Endothelial cell of umbilical vein (primary cell): ENCODE data around the gene FYCO1. TPM values are rescaled to one million over a fixed set of nuclear protein-coding genes. Genes with fewer than 3 reads are reported as not detected.

Source experiments
- BruUV-seq: library from RNA; stranded (reverse); fragments of 400-500 nt; replicated peaks from 2 replicates; lab custom pipeline; 2021; lab: Mats Ljungman, UMichigan
- CTCF ChIA-PET: fragments of 300-600, 350-600 bp; sonication (Branson Sonifier 250); formaldehyde crosslinking; loops from one replicate; lab custom pipeline; 2021; ENCODE audit warnings: antibody characterized with exemption, inconsistent platforms; lab: Charles Lee
- POLR2A ChIA-PET: fragments of 300-600, 350-600 bp; sonication (Branson Sonifier 250); formaldehyde crosslinking; loops from one replicate; lab custom pipeline; 2021; ENCODE audit warnings: antibody characterized with exemption, inconsistent platforms; lab: Charles Lee
- DNase-seq: peaks from one replicate; pipeline ENCODE4 v3.0.0-alpha.2; 2011; ENCODE audit warnings: low read depth, low spot score
- FAIRE-seq: peaks from 2 replicates; lab custom pipeline; 2011; peaks lifted over from hg19 to GRCh38; lab: Jason Lieb, UNC
- H2AFZ ChIP-seq: 2 replicates; pipeline ENCODE4 v1.6.0; 2012; ENCODE audit warnings: low read depth, low read length, control low read depth, inconsistent platforms
- H3K27ac ChIP-seq: 2 replicates; pipeline ENCODE4 v1.5.1; 2011; ENCODE audit warnings: low read depth, mild to moderate bottlenecking, control low read depth, low read length, moderate library complexity; ENCODE audit not compliant: insufficient read depth
- H3K27me3 ChIP-seq, 2 experiments: 2 replicates each; pipeline versions ENCODE4 v1.6.0 to v1.6.1; 2011; ENCODE audit warnings: low read length in 2 of 2, mixed read lengths in 1 of 2; ENCODE audit not compliant: control insufficient read depth in 2 of 2, insufficient read depth in 2 of 2
- H3K36me3 ChIP-seq, 2 experiments: 2 replicates in 1 of 2; 3 replicates in 1 of 2; pipeline ENCODE4 v1.5.1; 2011; ENCODE audit warnings: low read length in 2 of 2, mild to moderate bottlenecking in 1 of 2, moderate library complexity in 1 of 2; ENCODE audit not compliant: control insufficient read depth in 2 of 2, insufficient read depth in 2 of 2; ENCODE audit errors: extremely low read depth in 1 of 2
- H3K4me1 ChIP-seq: 3 replicates; pipeline ENCODE4 v1.5.1; 2011; ENCODE audit warnings: mild to moderate bottlenecking, low read length; ENCODE audit not compliant: control insufficient read depth, insufficient read depth; ENCODE audit errors: extremely low read depth
- H3K4me2 ChIP-seq: 2 replicates; pipeline ENCODE4 v1.6.1; 2011; ENCODE audit warnings: low read length, control low read depth, mixed read lengths; ENCODE audit not compliant: insufficient read depth
- H3K4me3 ChIP-seq, 3 experiments: fragments of 200-600 bp in 1 of 3; sonication (generic), shearing (Covaris generic) in 1 of 3; replicated peaks in 1 of 3; 2 replicates each; pipeline ENCODE4 v1.5.1; 2011 to 2016; ENCODE audit warnings: control low read depth in 3 of 3, low read length in 3 of 3, mild to moderate bottlenecking in 2 of 3, inconsistent platforms in 1 of 3, low read depth in 1 of 3, moderate library complexity in 1 of 3; ENCODE audit not compliant: insufficient read depth in 1 of 3
- H3K79me2 ChIP-seq: 2 replicates; pipeline ENCODE4 v1.6.0; 2012; ENCODE audit warnings: low read length, inconsistent platforms; ENCODE audit not compliant: control insufficient read depth, insufficient read depth
- H3K9ac ChIP-seq: replicated peaks from 2 replicates; pipeline ENCODE3; 2011; ENCODE audit warnings: low read length, control low read depth; ENCODE audit not compliant: insufficient read depth; ENCODE audit errors: extremely low read depth
- H3K9me1 ChIP-seq: replicated peaks from 3 replicates; pipeline ENCODE4 v1.6.0; 2011; ENCODE audit warnings: mild to moderate bottlenecking, low read length; ENCODE audit not compliant: control insufficient read depth, insufficient read depth; ENCODE audit errors: extremely low read depth
- H3K9me3 ChIP-seq: replicated peaks from 2 replicates; pipeline ENCODE4 v1.5.1; 2012; ENCODE audit warnings: low read length, inconsistent platforms; ENCODE audit not compliant: control insufficient read depth, insufficient read depth
- H4K20me1 ChIP-seq: replicated peaks from 2 replicates; pipeline ENCODE3; 2011; ENCODE audit warnings: mild to moderate bottlenecking, low read length; ENCODE audit not compliant: control insufficient read depth, insufficient read depth; ENCODE audit errors: extremely low read depth
- FOS ChIP-seq: IDR thresholded peaks from 2 replicates; pipeline ENCODE4 v1.6.1; 2011; ENCODE audit warnings: mild to moderate bottlenecking, low read length, moderate library complexity, borderline replicate concordance; ENCODE audit not compliant: insufficient read depth
- JUN ChIP-seq: IDR thresholded peaks from 2 replicates; pipeline ENCODE4 v1.6.1; 2011; ENCODE audit warnings: borderline replicate concordance, low read depth; ENCODE audit not compliant: insufficient read length, insufficient read depth
- MYC ChIP-seq: IDR thresholded peaks from one replicate; pipeline ENCODE4 v1.6.1; 2011; ENCODE audit warnings: mild to moderate bottlenecking, low read depth, low read length
- POLR2A ChIP-seq: IDR thresholded peaks from 2 replicates; pipeline ENCODE4 v1.6.1; 2012; ENCODE audit warnings: low read depth, mild to moderate bottlenecking, control low read depth, low read length
- POLR2AphosphoS5 ChIP-seq: IDR thresholded peaks from 2 replicates; pipeline ENCODE4 v1.6.1; 2012; ENCODE audit warnings: low read depth, mild to moderate bottlenecking, control low read depth, low read length, moderate library complexity; ENCODE audit not compliant: insufficient read depth
- dilution Hi-C: fragments of 300-500 bp; cut with MboI; formaldehyde crosslinking; loops from one replicate; pipeline ENCODE4 v1.15.0; 2019; ENCODE audit warnings: low sequenced_read_pairs; ENCODE audit not compliant: extremely low pct_ligation_motif_present
- intact Hi-C: fragments of 100-400 bp; cut with micrococcal nuclease; formaldehyde crosslinking; loops from one replicate; pipeline ENCODE4 v1.10.0; 2022
- polyA plus RNA-seq, 4 experiments: library from polyadenylated mRNA; depleted of rRNA in 3 of 4; stranded (reverse) in 3 of 4; unstranded in 1 of 4; fragments of >200 nt; gene quantifications; 2 replicates each; pipeline versions ENCODE4 v1.2.1 to v1.2.3, GENCODE V29; 2011 to 2012; ENCODE audit warnings: missing spikeins in 1 of 4
- total RNA-seq: library from RNA; stranded (reverse); gene quantifications from 2 replicates; pipeline ENCODE4 v1.2.3, GENCODE V29; 2021
- TF ChIP-seq, protein P1 (sequence below): IDR thresholded peaks from 2 replicates; pipeline ENCODE4 v1.6.1; 2011; ENCODE audit not compliant: insufficient read depth, insufficient read length

The FYCO1 gene
- total and polyA plus RNA-seq, 2 donors (not counting 3 experiments of a cell fraction or from before 2014, with no cell fraction given): 13.9 to 20.8 TPM

DNA sequence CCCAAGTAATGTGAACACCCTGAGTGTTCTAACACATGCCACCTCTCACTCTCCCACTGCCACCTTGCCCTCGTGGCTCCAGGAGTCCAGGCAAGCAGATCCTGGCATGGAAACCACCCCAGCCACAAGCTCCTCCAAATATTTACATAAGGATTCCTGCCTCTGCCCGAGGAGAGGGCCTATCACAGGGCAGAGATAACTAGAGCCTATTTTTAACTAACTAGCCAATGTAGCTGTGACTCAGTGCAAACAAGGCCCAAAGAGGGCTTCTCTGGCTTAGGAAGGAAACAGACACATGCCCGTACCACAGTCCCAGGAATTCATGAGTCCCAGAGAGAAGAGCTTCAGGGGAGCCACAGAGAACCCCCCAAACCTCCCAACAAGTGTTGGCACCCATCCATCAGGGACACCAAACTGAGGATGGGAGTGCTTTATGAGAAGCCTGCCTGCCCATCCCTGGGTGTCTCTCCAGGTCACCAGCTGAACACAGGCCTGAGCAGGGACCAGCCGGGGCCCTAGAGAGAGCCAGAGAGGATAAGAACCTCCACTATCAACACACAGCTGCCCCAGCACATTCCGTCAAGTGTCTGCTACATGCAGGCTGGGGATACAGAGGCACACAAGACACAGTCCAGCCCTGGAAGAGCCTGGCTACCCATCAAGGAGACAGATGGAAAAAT lies 9.2 kb downstream of the FYCO1 start:
- Histone ChIP-seq H3K36me3 (peaks cover 11 to 12% of the 10 kb centered on the region in 2 experiments), H3K27ac (peak overlapping the region; percentile 94), H3K4me1 (peaks cover 38% of the 10 kb centered on the region), H3K4me3 (no peak overlapping the region), H2AFZ (peak overlapping the region; percentile 5), H3K79me2 (peaks cover 26% of the 10 kb centered on the region), H3K9me1 (no peaks in the 10 kb centered on the region), H3K4me2 (no peak overlapping the region), H3K9me3 (no peaks in the 10 kb centered on the region), H3K9ac (peak overlapping the region; percentile 28), H4K20me1 (no peaks in the 10 kb centered on the region), H3K27me3 (no peaks in the 10 kb centered on the region)
- CTCF ChIA-PET: interaction anchor here (0.9 to 2.1 kb wide), 4 partner anchors 13 to 441 kb away, joined by 3 to 8 read pairs (median 4); no protein-coding TSS in a partner anchor
- DNase-seq (peak; percentile 76), FAIRE-seq (peak; percentile 86)
- POLR2A ChIA-PET: no interaction called here
- intact Hi-C loops (loop anchor here (5.0 kb wide), 1 partner anchor 91 kb away; no protein-coding TSS in a partner anchor), dilution Hi-C loops (no loop called here)
- TF ChIP-seq JUN: no peak
- TF ChIP-seq FOS: peak; percentile 34
- no TSS peak for BruUV-seq

DNA sequence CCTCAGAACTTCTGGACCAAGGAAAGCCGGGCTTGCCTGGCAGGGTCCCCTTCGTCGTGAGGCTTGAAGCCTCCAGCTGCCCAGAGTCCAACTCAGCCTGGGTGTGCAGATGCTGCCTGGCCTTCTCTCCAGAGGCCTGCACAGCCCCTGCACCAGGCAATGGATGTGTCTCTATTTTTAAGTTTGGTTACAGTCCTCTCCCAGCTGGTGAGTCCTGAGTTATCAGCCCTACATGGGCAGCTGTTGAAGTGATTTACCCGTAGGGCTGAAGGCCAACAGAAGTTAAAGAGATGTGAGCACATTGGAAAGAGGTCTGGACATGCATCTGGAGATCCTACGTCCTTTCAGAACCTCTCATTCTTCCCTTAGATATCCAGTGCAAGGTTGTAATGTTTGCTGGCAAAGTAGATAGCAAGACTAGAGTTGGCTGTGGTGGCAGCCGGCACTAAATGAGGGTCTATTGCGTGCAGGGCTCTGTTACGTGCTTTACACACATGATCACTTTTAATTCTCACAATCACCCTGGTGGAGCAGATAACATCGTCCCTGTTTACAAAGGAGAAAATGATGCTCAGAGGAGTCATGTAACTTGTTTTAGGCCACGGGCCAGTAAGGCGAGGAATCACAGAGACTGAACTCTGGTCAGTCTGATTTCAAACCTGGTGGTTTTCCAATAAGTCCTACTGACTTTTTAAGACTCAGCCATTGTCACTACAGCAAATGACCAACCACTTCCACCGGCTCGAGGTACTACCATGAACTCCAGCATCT lies 9.9 kb downstream of the FYCO1 start:
- no TSS peak for BruUV-seq
- TF ChIP-seq JUN: no peak
- TF ChIP-seq, protein P1, sequence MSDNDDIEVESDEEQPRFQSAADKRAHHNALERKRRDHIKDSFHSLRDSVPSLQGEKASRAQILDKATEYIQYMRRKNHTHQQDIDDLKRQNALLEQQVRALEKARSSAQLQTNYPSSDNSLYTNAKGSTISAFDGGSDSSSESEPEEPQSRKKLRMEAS: no peak
- TF ChIP-seq POLR2A: no peak
- no peak for TF ChIP-seq MYC
- TF ChIP-seq POLR2AphosphoS5: no peak
- peak overlapping the region; percentile 94 for H3K27ac ChIP-seq
- H3K9me3 ChIP-seq: no peaks in the 10 kb centered on the region
- no peaks in the 10 kb centered on the region for H4K20me1 ChIP-seq
- dilution Hi-C loops: no loop called here
- H3K36me3 ChIP-seq: peaks cover 12 to 17% of the 10 kb centered on the region in 2 experiments
- no peak overlapping the region for H2AFZ ChIP-seq
- POLR2A ChIA-PET: no interaction called here
- H3K9me1 ChIP-seq: no peaks in the 10 kb centered on the region
- H3K4me1 ChIP-seq: peaks cover 38% of the 10 kb centered on the region
- H3K4me3 ChIP-seq: no peak overlapping the region
- H3K79me2 ChIP-seq: peaks cover 23% of the 10 kb centered on the region
- H3K9ac ChIP-seq: no peak overlapping the region
- CTCF ChIA-PET: interaction anchor here (0.9 kb wide), 1 partner anchor 441 kb away, joined by 3 read pairs; no protein-coding TSS in a partner anchor
- no peaks in the 10 kb centered on the region for H3K27me3 ChIP-seq
- FAIRE-seq: no peak
- DNase-seq: no peak
- intact Hi-C loops: loop anchor here (5.0 kb wide), 1 partner anchor 92 kb away; no protein-coding TSS in a partner anchor
- H3K4me2 ChIP-seq: no peak overlapping the region
